Activated CD8-positive, alpha-beta memory T cell treated with anti-CD3 and anti-CD28 coated beads for 1 hour (primary cell): ENCODE results near the gene ASF1A.
A peak's percentile ranks its signal among the peaks of the same experiment; 100 is the strongest.

ENCODE experiments used
- DNase-seq, 2 donors: peaks; one replicate each; pipeline ENCODE4 v3.0.0-alpha.2; 2020; ENCODE audit warnings: low read depth in 1 of 2; ENCODE audit errors: extremely low read depth in 1 of 2

ASF1A gene

GRCh38 chr6:118912646-118913045, 18.7 kb downstream of the ASF1A start:
- no peak for DNase-seq

- no peak for DNase-seq
These were observed 19.2 kb downstream of the ASF1A start for GRCh38 chr6:118913161-118913560.

- no peak for DNase-seq
These were observed 20.6 kb downstream of the ASF1A start for GRCh38 chr6:118914598-118914997.

- no peak for DNase-seq
These were observed 23.8 kb downstream of the ASF1A start for GRCh38 chr6:118917546-118918328.

- DNase-seq, result no peak
These were observed 24.4 kb downstream of the ASF1A start for GRCh38 chr6:118918329-118918725.

- DNase-seq, result no peak
These were observed 27.1 kb downstream of the ASF1A start for GRCh38 chr6:118921084-118921483.

- no peak for DNase-seq
These were observed 29.1 kb downstream of the ASF1A start for GRCh38 chr6:118923035-118923434.

GRCh38 chr6:118930680-118931079, 36.7 kb downstream of the ASF1A start:
- no peak for DNase-seq

- DNase-seq, result no peak
These were observed 37.5 kb downstream of the ASF1A start for GRCh38 chr6:118931436-118931835.

GRCh38 chr6:118932421-118932820, 38.5 kb downstream of the ASF1A start:
- DNase-seq, result no peak

- no peak for DNase-seq
These were observed 40.0 kb downstream of the ASF1A start for GRCh38 chr6:118933855-118934460.

- DNase-seq, result peak; percentile 60 to 82
These were observed 40.7 kb downstream of the ASF1A start, which contains the start of gene MCM9 for GRCh38 chr6:118934461-118935330. Gene MCM9 (minus strand): TSS chr6:118935159. CDS start chr6:118931723, 3,436 bp downstream.

- DNase-seq, result no peak
These were observed 41.3 kb downstream of the ASF1A start for GRCh38 chr6:118935331-118935668.

GRCh38 chr6:118935978-118936703, 42.2 kb downstream of the ASF1A start:
- DNase-seq, result no peak

- DNase-seq, result no peak
These were observed 45.7 kb downstream of the ASF1A start for GRCh38 chr6:118939683-118940082.

- DNase-seq, result no peak
These were observed 46.8 kb downstream of the ASF1A start for GRCh38 chr6:118940770-118941169.

GRCh38 chr6:118945217-118945616, 51.3 kb downstream of the ASF1A start:
- DNase-seq, result no peak

- no peak for DNase-seq
These were observed 58.7 kb downstream of the ASF1A start for GRCh38 chr6:118952683-118953082.

GRCh38 chr6:118953391-118953790, 59.4 kb downstream of the ASF1A start:
- no peak for DNase-seq
